Raji (cell line): Measurements from ENCODE around the gene TRAPPC12.

ENCODE experiments used
- POLR2A ChIP-seq: IDR thresholded peaks from 2 replicates; pipeline ENCODE4 v1.6.1; 2011; ENCODE audit warnings: low read depth, low read length, control low read depth; ENCODE audit not compliant: insufficient read depth

TRAPPC12 gene

GRCh38 chr2:3418766-3419404 is 39.4 kb downstream of the TRAPPC12 start:
- no peak for TF ChIP-seq POLR2A

DNA sequence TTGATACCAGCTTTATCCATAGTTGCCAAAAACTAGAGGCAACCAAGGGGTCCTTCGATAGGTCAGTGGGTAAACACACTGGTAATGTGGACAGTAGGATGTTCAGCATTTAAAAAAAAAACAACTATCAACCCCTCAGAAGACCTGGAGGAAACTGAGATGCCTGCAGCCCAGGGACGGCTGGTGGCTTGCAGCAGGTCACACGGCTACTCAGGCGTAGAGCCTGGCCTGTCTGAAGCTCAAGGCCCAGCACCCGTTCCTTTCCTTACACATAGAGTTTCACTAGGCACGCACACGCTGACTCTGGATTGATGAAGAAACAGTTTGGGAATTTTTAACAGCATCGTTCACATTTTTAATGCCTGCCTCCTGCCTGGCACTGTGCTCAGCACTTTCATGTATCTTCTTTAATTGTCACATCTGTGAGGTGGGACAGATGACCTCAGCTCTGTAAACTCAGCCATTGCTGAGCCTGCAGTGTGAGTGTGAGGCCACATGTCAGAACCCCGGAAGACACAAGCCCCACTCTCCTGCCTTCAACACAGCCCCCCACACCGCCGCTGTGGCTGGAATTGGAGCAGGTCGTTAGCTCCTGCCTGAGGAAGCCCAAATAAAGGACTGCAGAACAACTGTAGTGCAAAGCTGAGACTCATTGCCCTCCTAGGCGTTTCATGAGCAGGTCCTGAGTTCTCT is 40.7 kb downstream of the TRAPPC12 start:
- no peak for TF ChIP-seq POLR2A

- TF ChIP-seq POLR2A: no peak
Observed at GRCh38 chr2:3420769-3421397, 41.4 kb downstream of the TRAPPC12 start.

DNA sequence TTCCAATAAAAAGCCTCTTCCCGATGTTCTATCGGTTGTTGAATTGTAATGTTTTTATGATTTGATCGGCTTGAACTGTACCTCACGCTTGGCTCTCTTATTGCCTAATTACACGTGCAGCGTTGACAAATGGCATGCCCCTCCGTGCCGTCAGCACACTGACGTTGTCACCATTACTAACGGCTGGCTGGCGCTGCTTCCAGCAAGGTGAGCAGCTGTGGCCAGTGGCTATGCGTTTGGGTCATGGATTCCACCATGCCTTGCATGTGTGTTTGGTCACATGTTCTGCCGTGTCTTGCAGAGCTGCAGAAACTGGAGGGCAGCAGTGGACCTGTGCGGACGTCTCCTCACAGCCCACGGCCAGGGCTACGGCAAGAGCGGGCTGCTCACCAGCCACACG is 42.1 kb downstream of the TRAPPC12 start:
- TF ChIP-seq POLR2A: no peak

- no peak for TF ChIP-seq POLR2A
Observed at GRCh38 chr2:3422161-3422779, 42.8 kb downstream of the TRAPPC12 start.

- TF ChIP-seq POLR2A: no peak
Observed at GRCh38 chr2:3423492-3424170, 44.1 kb downstream of the TRAPPC12 start.

DNA sequence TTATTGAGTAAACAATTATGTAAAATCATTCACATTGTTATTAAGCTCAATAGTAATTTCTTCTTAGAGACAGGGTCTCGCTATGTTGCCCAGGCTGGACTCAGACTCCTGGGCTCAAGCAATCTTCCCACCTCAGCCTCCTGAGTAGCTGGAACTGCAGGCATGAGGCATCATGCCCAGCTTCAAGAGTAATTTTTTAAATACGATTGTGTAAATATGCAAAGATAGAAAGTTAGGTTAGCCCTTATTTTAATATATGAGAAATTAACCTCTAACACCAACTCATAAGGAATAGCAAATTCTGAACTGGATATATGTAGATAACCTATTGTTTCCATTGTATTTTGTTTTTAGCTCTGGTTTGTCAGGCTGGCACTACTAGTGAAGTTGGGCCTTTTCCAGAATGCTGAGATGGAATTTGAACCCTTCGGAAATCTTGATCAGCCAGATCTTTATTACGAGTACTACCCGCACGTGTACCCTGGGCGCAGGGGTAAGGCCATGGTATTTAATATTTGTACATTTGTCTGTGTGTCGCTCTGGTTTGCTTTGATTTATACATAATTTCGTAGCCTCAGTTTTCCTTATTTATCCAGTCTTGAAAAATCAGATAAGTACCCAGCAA is 44.8 kb downstream of the TRAPPC12 start:
- no peak for TF ChIP-seq POLR2A

- TF ChIP-seq POLR2A: no peak
Observed at GRCh38 chr2:3426615-3427014, 47.1 kb downstream of the TRAPPC12 start.

DNA sequence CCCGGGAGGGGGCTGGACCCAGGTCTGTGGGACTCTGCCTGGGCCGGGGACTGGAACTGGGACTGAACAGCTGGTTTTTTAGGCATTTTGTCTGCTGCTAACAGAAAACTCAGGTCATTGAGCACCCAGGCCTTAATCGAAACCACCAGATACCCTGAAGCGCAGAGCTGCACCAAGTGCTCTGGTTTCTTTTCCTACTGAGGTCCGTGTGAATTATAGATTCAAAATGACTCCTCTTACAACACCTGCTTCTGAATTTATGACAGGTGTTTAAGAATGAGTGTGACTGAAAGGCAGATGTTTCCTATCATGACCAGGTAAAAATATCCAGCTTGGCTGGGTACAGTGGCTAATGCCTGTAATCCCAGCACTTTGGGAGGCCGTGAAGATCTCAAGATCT is 47.8 kb downstream of the TRAPPC12 start:
- no peak for TF ChIP-seq POLR2A

- no peak for TF ChIP-seq POLR2A
Observed at GRCh38 chr2:3428577-3428976, 49.1 kb downstream of the TRAPPC12 start.

DNA sequence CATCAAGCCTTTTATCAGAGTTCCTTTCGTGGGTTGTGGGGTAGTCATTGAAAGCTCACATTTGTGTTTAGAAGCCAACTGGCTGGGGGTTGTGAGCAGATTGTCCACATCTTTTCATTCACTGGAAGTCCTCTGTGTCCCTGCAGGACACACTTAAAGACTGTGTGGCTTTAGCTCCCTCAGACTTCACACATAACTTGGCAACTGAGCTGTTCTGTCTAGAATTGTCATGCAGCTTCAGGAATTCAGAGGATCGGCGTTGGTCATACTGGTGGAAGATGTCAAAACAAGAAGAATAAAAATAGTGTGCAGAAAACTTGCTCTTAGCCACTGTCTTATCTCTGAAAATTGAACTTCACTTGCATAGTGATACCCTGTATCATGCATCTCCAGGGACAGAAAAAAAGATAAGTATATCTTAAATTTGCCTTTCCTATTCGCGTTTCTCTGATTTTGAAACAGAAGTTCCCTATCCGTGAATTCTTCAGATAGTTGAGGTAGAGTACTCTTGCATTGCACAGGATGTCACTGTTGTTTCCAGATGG is 49.6 kb downstream of the TRAPPC12 start:
- TF ChIP-seq POLR2A: no peak

DNA sequence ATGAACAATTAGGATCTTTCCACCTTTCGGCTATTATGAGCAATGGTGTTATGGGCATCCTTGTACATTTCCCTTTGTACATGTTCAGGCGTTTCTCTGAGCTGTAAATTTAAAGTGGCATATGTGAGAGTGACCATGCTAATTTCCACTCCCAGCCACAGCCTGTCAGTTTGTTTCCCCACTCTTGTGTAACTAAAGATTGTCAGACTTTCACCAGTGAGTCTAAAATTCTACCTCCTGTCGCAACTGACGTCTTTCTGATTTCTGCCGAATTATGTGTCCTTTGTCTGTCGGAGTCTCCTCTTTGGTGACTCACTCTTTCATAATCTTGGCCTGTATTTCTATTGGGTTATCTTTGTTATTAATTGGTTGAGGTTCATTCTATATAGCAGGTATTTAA is 50.7 kb downstream of the TRAPPC12 start:
- TF ChIP-seq POLR2A: no peak

DNA sequence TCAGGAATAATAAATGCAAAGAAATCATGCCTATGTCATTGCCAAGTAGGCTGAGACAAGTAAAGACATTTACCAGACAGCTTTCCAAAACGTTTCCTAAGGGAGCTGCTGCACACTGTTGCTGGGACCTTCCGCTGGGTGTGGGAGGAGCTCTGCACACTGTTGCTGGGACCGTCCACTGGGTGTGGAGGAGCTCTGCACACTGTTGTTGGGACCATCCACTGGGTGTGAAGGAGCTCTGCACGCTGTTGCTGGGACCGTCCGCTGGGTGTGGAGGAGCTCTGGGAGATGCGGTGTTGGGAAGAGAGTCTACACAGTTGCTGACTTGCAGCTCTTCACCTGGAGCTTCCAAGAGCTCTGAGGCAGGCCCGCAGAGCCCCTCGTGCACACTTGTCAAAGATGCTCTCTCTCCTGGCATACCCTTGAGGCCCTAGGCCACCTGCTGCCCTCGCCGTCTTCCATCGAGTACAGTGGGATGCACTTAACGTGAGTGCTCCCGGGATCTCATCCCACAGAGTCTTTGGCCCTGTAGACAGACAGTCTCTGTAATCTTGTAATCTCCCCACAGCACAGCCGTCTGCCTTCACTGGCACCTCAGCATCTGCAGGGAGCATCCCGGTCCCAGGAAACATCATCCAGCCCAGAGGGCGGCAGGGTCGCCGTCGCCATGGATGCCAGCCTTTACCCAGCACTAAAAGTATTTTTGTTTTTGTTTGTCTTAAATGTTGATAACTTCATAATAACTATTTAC is 51.4 kb downstream of the TRAPPC12 start:
- no peak for TF ChIP-seq POLR2A

GRCh38 chr2:3432067-3432466 is 52.6 kb downstream of the TRAPPC12 start:
- TF ChIP-seq POLR2A: no peak
